ENCODE data around the gene OTX2.

Gene OTX2

DNA sequence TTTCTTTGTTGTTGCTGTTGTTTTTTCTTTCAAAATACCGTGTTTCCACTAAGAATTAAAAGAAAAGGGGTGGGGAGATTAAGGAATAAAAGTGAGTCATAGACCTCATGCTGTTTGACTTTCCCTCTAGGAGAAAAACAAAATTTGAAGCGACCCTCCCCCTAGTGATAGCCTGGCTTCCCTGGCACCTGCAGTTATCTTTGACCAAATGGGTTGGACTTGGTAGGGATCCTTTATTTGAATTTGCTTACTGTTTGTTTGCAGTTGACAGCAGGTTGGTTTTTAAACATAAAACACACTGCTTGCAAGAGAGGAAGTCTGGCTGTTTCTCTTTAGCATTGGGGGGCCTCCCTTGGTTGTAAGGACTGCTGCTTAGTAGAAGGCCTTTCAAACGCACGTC lies 14.0 kb downstream of the OTX2 start:
- no peak for DNase-seq (ENCODE audit: low read depth in 2 of 2)

DNA sequence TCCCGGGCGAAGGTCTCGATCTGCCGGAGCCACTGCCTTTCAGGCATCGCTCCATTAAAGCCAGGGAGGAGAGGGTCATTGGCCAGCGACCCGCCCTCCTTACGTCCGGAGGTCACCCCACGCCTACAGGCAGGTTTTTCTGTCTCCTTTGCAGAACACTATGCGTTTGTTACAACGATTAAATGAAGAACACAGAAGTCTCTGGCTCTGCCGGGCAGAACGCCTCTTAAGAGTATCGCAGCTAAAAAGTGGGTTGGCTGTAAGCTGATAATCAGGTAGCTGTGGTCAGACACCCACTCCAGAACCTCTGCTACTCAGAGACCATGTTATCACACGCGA lies 15.0 kb downstream of the OTX2 start:
- DNase-seq (ENCODE audit: low read depth in 2 of 2): no peak

DNA sequence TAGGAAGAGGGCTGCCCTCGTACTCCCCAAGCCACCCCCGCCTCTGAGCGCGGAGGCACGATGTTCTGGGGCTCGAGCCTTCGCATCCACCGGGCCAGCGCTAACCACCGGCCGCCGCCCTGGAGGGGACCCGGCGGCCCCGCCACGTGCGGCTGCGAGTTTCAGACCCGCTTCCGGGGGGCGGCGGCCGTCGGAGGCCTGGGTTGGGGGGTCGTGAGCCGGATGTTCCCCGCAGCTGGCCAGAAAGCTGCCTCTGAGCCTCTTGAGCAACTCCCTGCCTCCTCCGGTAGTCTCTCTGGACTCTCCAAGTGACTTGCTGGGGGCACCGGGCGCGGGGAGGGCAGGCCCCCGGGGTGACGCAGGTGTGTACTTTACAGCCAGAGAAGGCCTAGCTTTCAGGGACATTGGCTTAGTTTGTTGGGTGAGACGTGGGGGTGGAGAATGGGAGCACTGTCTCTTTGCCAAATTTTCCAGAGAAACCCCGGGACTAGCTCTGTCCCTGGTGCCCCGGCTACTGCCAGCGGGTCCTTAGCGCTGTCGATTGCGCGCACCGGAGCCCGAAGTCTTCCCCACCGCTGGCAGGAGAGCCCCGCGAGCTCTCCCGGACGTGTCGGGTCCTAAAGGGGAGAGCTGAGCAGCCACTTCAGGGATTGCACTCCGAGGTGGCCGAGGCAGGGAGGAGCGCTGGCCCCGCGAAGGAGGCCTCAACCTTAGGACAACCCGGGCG lies 15.6 kb downstream of the OTX2 start:
- DNase-seq (ENCODE audit: low read depth in 2 of 2): no peak

DNA sequence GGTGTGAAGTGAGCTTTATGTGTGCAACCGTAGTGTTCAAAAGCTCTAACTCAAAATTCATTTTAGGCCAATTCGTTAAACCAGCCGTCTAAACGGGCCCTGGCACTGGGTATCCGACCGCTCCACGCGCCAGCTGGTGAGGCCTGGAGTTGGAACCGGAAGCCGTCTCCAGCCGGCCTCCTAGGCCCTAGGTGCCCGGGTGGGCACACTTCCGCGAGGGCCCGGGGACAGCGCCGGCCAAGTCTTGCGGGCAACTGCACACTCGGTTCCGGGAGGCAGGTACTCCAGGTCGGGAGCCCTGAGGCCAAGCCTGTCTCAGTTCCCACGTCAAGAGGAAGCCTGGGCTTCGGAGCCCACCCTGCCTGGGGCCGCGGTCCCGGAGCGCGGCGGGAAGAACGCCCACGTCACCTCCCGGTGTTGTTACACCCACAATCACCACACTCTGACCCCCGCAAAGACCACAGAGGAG lies 16.2 kb downstream of the OTX2 start:
- no peak for DNase-seq (ENCODE audit: low read depth in 2 of 2)

DNA sequence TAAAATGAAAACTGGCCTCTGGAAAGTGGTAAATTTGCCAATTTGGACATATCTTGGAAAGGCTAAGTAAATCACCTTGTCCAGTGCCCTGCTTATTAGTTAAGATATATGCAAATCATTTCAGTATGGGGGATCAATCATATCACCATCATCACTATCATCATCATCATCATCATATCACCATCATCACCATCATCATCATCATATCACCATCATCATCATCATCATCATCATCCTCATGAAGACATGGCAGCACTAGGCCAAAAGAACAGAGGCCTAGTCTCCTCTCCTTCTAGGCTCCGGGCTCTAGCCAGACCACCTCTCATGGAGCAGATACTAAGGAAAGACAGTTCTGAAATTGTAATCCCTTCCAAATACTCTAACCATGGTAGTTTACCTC lies 20.3 kb downstream of the OTX2 start:
- DNase-seq (ENCODE audit: low read depth in 2 of 2): no peak

DNA sequence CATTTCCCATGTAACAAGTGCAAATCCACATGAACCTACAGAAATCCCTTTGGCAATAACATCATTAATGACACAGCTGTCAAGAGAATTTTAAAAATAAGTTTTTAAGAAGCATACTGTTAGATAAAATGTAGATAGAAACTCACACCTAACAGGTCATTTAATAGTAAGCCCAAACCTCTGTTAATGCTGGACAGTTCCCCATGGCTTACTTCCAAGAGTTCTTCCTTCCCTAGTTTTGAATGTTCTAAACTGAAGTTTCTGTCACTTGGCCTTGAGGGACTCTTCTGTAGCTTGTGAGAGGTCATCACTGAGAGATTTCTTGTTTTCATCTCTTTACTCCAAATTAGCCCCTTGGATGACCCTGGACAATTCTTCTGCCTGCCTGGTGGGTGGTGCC lies 22.7 kb downstream of the OTX2 start:
- DNase-seq (ENCODE audit: low read depth in 2 of 2): no peak

DNA sequence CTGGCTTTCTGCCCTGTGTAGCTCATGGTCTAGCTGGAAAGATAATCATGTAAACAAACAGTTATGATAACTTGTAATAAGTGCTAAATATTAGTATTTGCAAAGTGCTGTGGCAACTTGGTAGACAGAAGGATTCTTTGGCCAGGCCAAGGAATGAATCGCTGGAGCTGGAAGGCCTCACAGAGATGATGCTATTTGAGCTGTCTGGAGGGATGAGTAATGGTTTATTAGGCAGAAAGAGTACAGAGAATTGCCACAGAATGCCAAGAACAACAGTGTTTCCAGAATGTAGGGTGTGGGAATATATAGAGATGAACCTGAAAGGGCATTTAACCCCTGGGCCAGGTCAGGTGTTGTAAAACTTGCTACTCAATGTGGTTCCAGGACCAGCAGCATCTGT lies 27.6 kb downstream of the OTX2 start:
- no peak for DNase-seq (ENCODE audit: low read depth in 2 of 2)

DNA sequence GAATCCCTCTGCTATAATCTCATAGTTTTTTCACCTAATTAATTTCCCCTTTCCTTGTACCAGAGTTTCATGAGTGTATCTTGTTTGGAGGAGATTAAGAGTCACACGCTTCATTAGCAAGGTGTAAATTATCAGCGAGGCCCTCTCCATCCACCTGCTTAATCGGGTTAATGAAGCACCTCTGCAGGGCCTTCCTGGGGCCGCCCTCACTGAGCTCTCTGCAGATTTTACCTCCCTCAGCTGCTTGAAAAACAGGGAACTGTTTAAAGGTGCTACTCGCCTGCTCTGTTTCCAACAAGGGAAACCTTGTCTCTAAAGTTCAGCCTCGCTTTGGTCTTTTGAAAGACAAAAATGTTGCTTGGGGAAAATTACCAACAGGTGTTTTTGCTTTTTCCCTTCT lies 35.8 kb downstream of the OTX2 start:
- DNase-seq (ENCODE audit: low read depth in 2 of 2): no peak

DNA sequence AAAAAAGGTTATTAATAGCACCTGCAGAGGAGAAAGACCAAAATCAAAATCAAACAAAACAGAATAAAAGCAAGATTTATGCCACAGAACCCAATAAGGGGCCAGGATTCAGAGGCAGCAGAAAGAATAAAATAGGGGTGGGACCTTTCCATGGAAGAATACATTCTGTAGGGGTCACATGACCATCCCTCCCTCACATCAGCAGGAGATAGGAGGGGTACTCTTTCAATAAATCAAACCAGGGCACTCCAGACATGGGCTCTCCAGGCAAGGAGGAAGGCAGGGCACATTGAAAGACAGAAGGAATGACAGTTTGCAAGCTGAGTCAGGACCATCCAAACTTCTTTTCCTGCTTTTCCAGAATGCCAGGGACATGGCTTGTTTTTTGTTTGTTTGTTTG lies 39.8 kb downstream of the OTX2 start:
- no peak for DNase-seq (ENCODE audit: low read depth in 2 of 2)

DNA sequence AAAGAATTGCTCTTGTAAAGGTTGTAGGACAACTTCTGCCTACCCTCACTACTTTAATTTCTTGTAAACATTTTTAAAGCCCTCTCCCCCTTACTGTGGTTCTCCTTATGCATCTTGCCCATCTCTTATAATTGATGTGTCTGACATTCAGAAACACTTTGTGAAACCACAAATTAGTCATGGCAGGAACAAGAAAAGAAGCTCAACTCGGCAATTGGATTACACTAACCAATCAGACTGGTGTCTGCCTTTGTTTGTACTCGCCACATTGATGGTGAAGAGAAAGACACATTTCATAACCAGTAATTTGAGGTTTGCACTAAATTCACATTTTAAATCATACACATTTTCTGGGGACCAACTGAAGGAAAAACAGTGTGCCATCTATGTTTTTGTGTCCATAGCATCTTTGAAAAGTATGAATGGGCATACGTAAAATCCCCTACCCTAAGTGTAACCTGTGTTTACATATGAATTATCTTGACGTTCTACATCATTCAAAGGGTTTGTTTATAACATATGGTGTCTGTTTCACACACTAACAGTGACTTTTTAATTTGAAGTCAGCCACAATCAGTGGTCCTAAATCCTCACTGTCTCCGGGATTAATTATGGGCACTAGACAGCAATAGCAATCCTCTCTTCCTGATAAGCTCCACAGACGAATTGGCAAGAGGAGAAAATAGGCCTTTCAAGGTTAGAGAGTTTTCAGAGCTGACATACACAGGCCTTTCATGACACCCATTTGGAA lies 49.9 kb downstream of the OTX2 start:
- DNase-seq (ENCODE audit: low read depth in 2 of 2): no peak

DNA sequence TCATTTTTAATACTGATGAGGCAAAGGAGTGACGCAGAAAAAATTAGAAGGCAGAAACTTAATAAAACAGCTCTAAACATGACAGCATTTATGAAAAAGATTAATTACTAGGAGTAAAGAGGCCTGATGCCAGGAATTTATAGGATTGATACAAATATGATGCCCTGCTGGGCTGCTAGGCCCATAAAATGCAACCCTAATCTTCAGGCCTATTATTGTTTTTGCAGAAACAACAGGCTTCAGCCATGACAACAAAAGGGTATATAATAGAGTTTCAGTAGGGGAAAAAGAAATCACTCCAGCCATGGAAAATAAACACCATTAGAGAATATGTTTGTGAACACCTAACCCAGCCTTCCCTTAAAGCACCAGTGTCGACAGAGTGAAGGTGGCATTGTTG lies 50.6 kb downstream of the OTX2 start:
- no peak for DNase-seq (ENCODE audit: low read depth in 2 of 2)

DNA sequence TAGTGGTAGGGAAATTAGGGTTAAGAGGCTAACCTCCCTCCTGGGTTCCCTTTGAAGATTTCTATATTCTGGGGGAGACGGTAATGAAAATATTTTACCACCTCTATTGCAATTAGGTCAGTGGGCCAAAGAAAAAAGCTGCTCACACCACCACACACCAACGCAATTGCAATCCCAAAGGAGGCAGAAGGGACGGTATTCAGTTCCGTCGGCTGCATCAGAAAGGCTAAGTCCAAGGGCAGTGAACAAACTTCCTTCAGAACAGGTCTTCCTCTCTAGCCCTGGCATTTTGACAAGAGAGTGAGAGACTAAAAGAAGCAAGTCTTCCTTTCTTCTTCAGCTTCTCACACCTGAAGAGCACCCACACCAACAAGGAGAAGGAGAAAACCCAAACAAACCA lies 51.2 kb downstream of the OTX2 start:
- DNase-seq (ENCODE audit: low read depth in 2 of 2): no peak

DNA sequence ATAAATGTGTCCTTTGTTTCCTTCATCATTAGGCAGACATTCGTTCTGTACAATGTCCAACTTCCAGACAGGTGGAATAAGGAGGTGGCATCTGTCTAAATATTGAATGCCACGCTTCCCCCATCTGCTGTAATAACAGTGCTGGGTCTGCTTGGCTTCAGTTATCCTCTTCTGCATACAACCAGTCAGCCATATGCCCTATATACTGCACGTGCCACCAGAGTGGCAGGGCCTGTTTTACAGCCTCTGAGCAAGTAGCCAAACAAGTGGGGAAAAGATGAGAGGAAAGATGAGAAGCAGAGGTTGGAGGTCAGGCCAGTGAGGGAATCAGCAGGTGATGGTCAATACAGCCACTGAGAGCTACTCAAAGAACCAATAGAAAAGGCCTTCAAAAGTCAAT lies 55.4 kb downstream of the OTX2 start:
- DNase-seq (ENCODE audit: low read depth in 2 of 2): no peak

DNA sequence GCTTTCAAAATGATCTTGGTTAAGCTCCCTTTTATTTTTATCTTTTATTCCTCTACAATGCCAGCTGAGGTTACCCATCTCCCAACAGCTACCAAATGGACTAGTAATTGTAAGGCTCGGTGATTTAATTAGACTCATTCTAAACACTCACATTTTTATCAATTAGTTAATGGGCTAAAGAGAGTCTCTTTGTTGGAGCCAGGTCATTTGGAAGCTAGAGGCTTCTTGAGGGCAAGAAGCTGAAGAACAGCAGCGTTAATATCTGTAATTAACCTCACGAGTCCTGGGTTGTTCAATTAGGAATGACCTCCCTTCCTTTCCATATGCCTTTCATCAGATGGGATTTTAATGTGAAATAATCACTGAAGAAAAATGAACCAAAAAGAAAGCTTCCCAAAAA lies 56.9 kb downstream of the OTX2 start:
- DNase-seq (ENCODE audit: low read depth in 2 of 2): no peak

DNA sequence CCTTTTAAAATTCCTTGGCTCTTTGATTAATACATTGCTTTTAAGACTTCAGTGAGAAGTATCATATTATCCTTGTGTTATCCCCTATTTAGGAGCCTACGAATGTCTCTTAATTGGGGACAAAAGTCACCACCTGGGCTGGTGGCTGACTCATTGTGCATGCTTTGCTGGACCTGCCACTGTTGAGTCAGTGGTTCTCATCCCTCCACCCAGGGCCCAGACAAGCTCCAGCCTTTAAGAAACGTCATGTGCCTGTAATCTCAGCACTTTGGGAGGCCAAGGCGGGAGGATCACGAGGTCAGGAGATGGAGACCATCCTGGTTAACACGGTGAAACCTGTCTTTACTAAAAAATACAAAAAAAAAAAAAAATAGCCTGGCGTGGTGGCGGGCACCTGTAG lies 57.9 kb downstream of the OTX2 start:
- no peak for DNase-seq (ENCODE audit: low read depth in 2 of 2)

DNA sequence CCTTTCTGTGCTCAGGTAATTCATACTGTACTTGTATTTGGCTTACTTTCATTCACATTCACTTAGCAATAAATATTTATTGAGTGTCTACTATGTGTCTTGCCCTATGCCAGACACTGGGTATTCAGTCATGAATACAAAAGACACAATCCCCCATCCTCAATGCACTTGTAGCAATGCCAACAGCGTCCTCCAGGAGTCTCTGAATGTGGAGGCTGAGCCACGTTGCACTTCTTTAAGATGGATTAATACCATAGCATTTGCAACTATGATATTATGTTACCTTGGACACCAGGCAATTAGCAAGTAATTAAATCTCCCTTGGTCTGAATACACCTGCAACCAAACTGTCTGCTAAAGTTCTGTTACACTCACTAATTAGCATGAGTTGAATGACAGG lies 58.8 kb downstream of the OTX2 start:
- DNase-seq (ENCODE audit: low read depth in 2 of 2): no peak

All from stimulated activated CD8-positive, alpha-beta memory T cell treated with anti-CD3 and anti-CD28 coated beads, Interleukin-15, amount 100 ng/mL, for 48 hours (primary cell).